OCI-LY7 (cell line): Measurements from ENCODE around the gene DUSP22. TPM values are rescaled to one million over a fixed set of nuclear protein-coding genes. Genes with fewer than 3 reads are reported as not detected.

ENCODE experiments used
- BruUV-seq: library from RNA; stranded (reverse); fragments of 400-500 nt; replicated peaks from 2 replicates; lab custom pipeline; 2021; lab: Mats Ljungman, UMichigan
- CTCF ChIA-PET: fragments of 300-600 bp; sonication (Branson Sonifier 250); formaldehyde crosslinking; loops from one replicate; lab custom pipeline; 2022; ENCODE audit warnings: antibody characterized with exemption; ENCODE audit not compliant: unreplicated experiment; lab: Charles Lee
- POLR2A ChIA-PET: fragments of 300-600 bp; sonication (Branson Sonifier 250); formaldehyde crosslinking; loops from one replicate; lab custom pipeline; 2022; ENCODE audit warnings: antibody characterized with exemption; lab: Charles Lee
- DNase-seq: peaks from one replicate; pipeline ENCODE4 v3.0.0-alpha.2; 2015; ENCODE audit warnings: low spot score
- H2AFZ ChIP-seq: fragments of 200-600 bp; sonication (generic), shearing (Covaris generic); 2 replicates; pipeline ENCODE4 v1.6.1; 2014; ENCODE audit warnings: mild to moderate bottlenecking, antibody characterized with exemption, low read length, moderate library complexity
- H3K27ac ChIP-seq: fragments of 200-600 bp; sonication (generic); 2 replicates; pipeline ENCODE4 v1.5.1; 2014; ENCODE audit warnings: mixed run types, low read depth, mild to moderate bottlenecking, moderate library complexity, low read length, inconsistent platforms; ENCODE audit not compliant: poor library complexity, severe bottlenecking
- H3K36me3 ChIP-seq: fragments of 200-600 bp; sonication (generic); 2 replicates; pipeline ENCODE4 v1.6.1; 2014; ENCODE audit warnings: mild to moderate bottlenecking, antibody characterized with exemption, low read length, moderate library complexity, mixed read lengths; ENCODE audit not compliant: insufficient read depth
- H3K4me1 ChIP-seq: fragments of 200-600 bp; sonication (generic); 2 replicates; pipeline ENCODE4 v1.5.1; 2014; ENCODE audit warnings: mild to moderate bottlenecking, low read length; ENCODE audit not compliant: insufficient read depth, poor library complexity, severe bottlenecking
- H3K4me2 ChIP-seq: fragments of 200-600 bp; sonication (generic); 2 replicates; pipeline ENCODE4 v1.6.1; 2014; ENCODE audit warnings: mild to moderate bottlenecking, low read length
- H3K4me3 ChIP-seq: fragments of 200-600 bp; sonication (generic); 2 replicates; pipeline ENCODE4 v1.5.1; 2014; ENCODE audit warnings: mild to moderate bottlenecking, low read depth, low read length; ENCODE audit not compliant: poor library complexity, severe bottlenecking
- H3K79me2 ChIP-seq: fragments of 200-600 bp; sonication (generic); 2 replicates; pipeline ENCODE4 v1.6.1; 2016; ENCODE audit warnings: low read depth, mild to moderate bottlenecking, low read length, moderate library complexity, mixed read lengths; ENCODE audit not compliant: insufficient read depth
- H3K9me2 ChIP-seq: fragments of 200-600 bp; sonication (generic); 2 replicates; pipeline ENCODE4 v1.6.1; 2016; ENCODE audit warnings: mild to moderate bottlenecking, low read length, mixed read lengths; ENCODE audit not compliant: insufficient read depth
- H3K9me3 ChIP-seq: fragments of 200-600 bp; sonication (generic); 2 replicates; pipeline ENCODE4 v1.6.1; 2014; ENCODE audit warnings: mild to moderate bottlenecking, mixed run types, low read length, mixed read lengths
- H4K20me1 ChIP-seq: fragments of 200-600 bp; sonication (generic); 2 replicates; pipeline ENCODE4 v1.6.1; 2014; ENCODE audit warnings: mild to moderate bottlenecking, antibody characterized with exemption, low read length, moderate library complexity, mixed read lengths; ENCODE audit not compliant: insufficient read depth
- CTCF ChIP-seq: fragments of 200-600 bp; sonication (generic); conservative IDR thresholded peaks from 2 replicates; pipeline ENCODE4 v1.5.1; 2014; ENCODE audit warnings: mild to moderate bottlenecking, antibody characterized with exemption, low read length, moderate library complexity, mixed read lengths
- EZH2phosphoT487 ChIP-seq: fragments of 200-600 bp; sonication (generic); IDR thresholded peaks from 2 replicates; pipeline ENCODE4 v1.6.1; 2018; ENCODE audit warnings: low read depth, borderline replicate concordance, mild to moderate bottlenecking, mixed run types, antibody characterized with exemption, low read length, moderate library complexity, mixed read lengths
- intact Hi-C: fragments of 100-400 bp; cut with micrococcal nuclease; formaldehyde crosslinking; loops from one replicate; pipeline ENCODE4 v1.10.0; 2022; ENCODE audit not compliant: unreplicated experiment
- total RNA-seq, 2 experiments: library from RNA; depleted of rRNA in 1 of 2; stranded (reverse); fragments of >200 nt in 1 of 2; shearing (Covaris generic) in 1 of 2; gene quantifications; 2 replicates each; pipeline ENCODE4 v1.2.3, GENCODE V29; 2014 to 2022

The DUSP22 gene
- total RNA-seq, 2 experiments from 2014 or later: 149 to 171 TPM

GRCh38 chr6:329888-330691 lies 37.8 kb downstream of the DUSP22 start:
- no peak overlapping the region for H3K4me3 ChIP-seq
- H2AFZ ChIP-seq: no peak overlapping the region
- H3K27ac ChIP-seq: peak overlapping the region; percentile 98
- H3K79me2 ChIP-seq: peaks cover 58% of the 10 kb centered on the region
- no peaks in the 10 kb centered on the region for H3K9me2 ChIP-seq
- peak overlapping the region; percentile 77 for H3K4me2 ChIP-seq
- ChIA-PET CTCF (interaction anchor here (0.7 to 1.0 kb wide), 3 partner anchors 20 to 112 kb away, joined by 3 to 4 read pairs (median 3); no protein-coding TSS in a partner anchor), POLR2A (interaction anchor here (0.7 to 7.6 kb wide), 13 partner anchors 10 to 112 kb away, joined by 3 to 77 read pairs (median 7); partner anchors contain the start of gene DUSP22)
- peaks cover 98% of the 10 kb centered on the region for H3K4me1 ChIP-seq
- peaks cover 46% of the 10 kb centered on the region; the same call in 1 of the 2 replicates for H3K36me3 ChIP-seq
- no peak for TF ChIP-seq EZH2phosphoT487
- peak; percentile 53 for TF ChIP-seq CTCF
- intact Hi-C loops: loop anchor here (2.0 kb wide), 1 partner anchor 61 kb away; the partner anchor contains the start of gene IRF4
- no peaks in the 10 kb centered on the region for H3K9me3 ChIP-seq
- no peaks in the 10 kb centered on the region for H4K20me1 ChIP-seq
- peak; percentile 42 for DNase-seq
- BruUV-seq: no TSS peak

- H3K27ac ChIP-seq: peak overlapping the region; percentile 98
- H3K9me2 ChIP-seq: no peaks in the 10 kb centered on the region
- H3K4me2 ChIP-seq: peak overlapping the region; percentile 77
- CTCF ChIA-PET: interaction anchor here (0.6 to 3.5 kb wide), 9 partner anchors 9 to 141 kb away, joined by 3 to 18 read pairs (median 4); no protein-coding TSS in a partner anchor
- no peak for DNase-seq
- peaks cover 57% of the 10 kb centered on the region for H3K79me2 ChIP-seq
- H3K4me3 ChIP-seq: no peak overlapping the region
- intact Hi-C loops: no loop called here
- H4K20me1 ChIP-seq: no peaks in the 10 kb centered on the region
- no peak overlapping the region for H2AFZ ChIP-seq
- no peak for TF ChIP-seq CTCF
- TF ChIP-seq EZH2phosphoT487: no peak
- BruUV-seq: no TSS peak
- no peaks in the 10 kb centered on the region for H3K9me3 ChIP-seq
- POLR2A ChIA-PET: interaction anchor here (0.7 to 7.6 kb wide), 18 partner anchors 8 to 140 kb away, joined by 3 to 77 read pairs (median 8); partner anchors contain the start of gene DUSP22
- peaks cover 97% of the 10 kb centered on the region for H3K4me1 ChIP-seq
- peaks cover 46% of the 10 kb centered on the region; the same call in 1 of the 2 replicates for H3K36me3 ChIP-seq
Measured at GRCh38 chr6:330948-331347, 38.7 kb downstream of the DUSP22 start.
